Lower lobe of right lung (tissue), 2 donors: ENCODE measurements around the gene ABCA5. TPM values are rescaled to one million over a fixed set of nuclear protein-coding genes. Genes with fewer than 3 reads are reported as not detected.
"Not testable (repeated sequence)": the region's sequence is repeated elsewhere in the genome, so short reads cannot be mapped to it uniquely, and the experiment has no call there.

Experiments
- ATAC-seq, 2 donors: fragments of 200-7000 bp; cut with Tn5 transposase; one replicate each; pipeline ENCODE4 v1.9.1; 2020 to 2022; ENCODE audit warnings: mild to moderate bottlenecking in 2 of 2, moderate library complexity in 2 of 2
- DNase-seq: peaks from one replicate; pipeline ENCODE4 v3.0.0-alpha.2; 2020
- H3K27ac ChIP-seq: fragments of 200-600 bp; one replicate; pipeline ENCODE4 v1.8.0; 2022
- H3K27me3 ChIP-seq: fragments of 200-600 bp; one replicate; pipeline ENCODE4 v1.8.0; 2022; ENCODE audit warnings: low read depth
- H3K36me3 ChIP-seq: fragments of 200-600 bp; one replicate; pipeline ENCODE4 v1.8.0; 2022; ENCODE audit warnings: mild to moderate bottlenecking
- H3K4me1 ChIP-seq: fragments of 200-600 bp; one replicate; pipeline ENCODE4 v1.8.0; 2022
- H3K4me3 ChIP-seq: fragments of 200-600 bp; one replicate; pipeline ENCODE4 v1.8.0; 2022; ENCODE audit warnings: mild to moderate bottlenecking
- H3K9me3 ChIP-seq: fragments of 200-600 bp; one replicate; pipeline ENCODE4 v1.8.0; 2022
- CTCF ChIP-seq: fragments of 200-600 bp; IDR thresholded peaks from one replicate; pipeline ENCODE4 v1.8.0; 2022; ENCODE audit warnings: antibody characterized with exemption, mild to moderate bottlenecking
- intact Hi-C: fragments of 100-400 bp; cut with DNase I; formaldehyde crosslinking; loops from one replicate; pipeline ENCODE4 v1.11.0; 2022
- total RNA-seq: library from RNA; stranded (reverse); fragmentation: NEBNext Ultra II Directional; extraction: Animal tissue kit (Norgen Biotek cat#: 25700); gene quantifications from one replicate; pipeline ENCODE4 v1.2.1, GENCODE V29; 2021
- donor health status: DM: no; HTN: yes; CAD: no; lungs with severe emphysema.

Gene ABCA5
- total RNA-seq, 1 donor from 2014 or later = 20.5 TPM

GRCh38 chr17:69207151-69207550, 119.8 kb downstream of the ABCA5 start:
- Histone ChIP-seq H3K9me3 (no peaks in the 10 kb centered on the region), H3K4me1 (no peaks in the 10 kb centered on the region)
- no peak for ATAC-seq

GRCh38 chr17:69198238-69198637, 128.7 kb downstream of the ABCA5 start:
- no peak for DNase-seq
- Histone ChIP-seq H3K9me3 (no peaks in the 10 kb centered on the region), H3K4me1 (no peaks in the 10 kb centered on the region), H3K27me3 (no peaks in the 10 kb centered on the region), H3K36me3 (no peaks in the 10 kb centered on the region), H3K27ac (no peak overlapping the region), H3K4me3 (no peak overlapping the region)
- no peak for ATAC-seq
- no peak for TF ChIP-seq CTCF
- intact Hi-C loops = no loop called here

More at GRCh38 chr17:69207151-69207550, 119.8 kb downstream of the ABCA5 start:
- no peak overlapping the region for H3K27ac ChIP-seq
- H3K36me3 ChIP-seq = no peaks in the 10 kb centered on the region
- H3K27me3 ChIP-seq = no peaks in the 10 kb centered on the region
- no peak overlapping the region for H3K4me3 ChIP-seq
- no peak for TF ChIP-seq CTCF
- no peak for DNase-seq
- intact Hi-C loops = no loop called here

- H3K36me3 ChIP-seq, ATAC-seq: not testable (repeated sequence)
These were observed 130.8 kb downstream of the ABCA5 start for GRCh38 chr17:69196105-69196653.

More at GRCh38 chr17:69196105-69196653, 130.8 kb downstream of the ABCA5 start:
- H3K4me1 ChIP-seq, DNase-seq, H3K4me3 ChIP-seq, intact Hi-C loops, H3K27ac ChIP-seq, H3K27me3 ChIP-seq, H3K9me3 ChIP-seq: not testable (repeated sequence)

Other genes with a start within 250 kb of the ABCA5 start
- 32.0 TPM for gene ABCA6, start 185.2 kb downstream of the ABCA5 start, total RNA-seq
- gene ABCA10, start 98.3 kb downstream of the ABCA5 start, total RNA-seq = 9.8 TPM
- gene MAP2K6, start 87.6 kb upstream of the ABCA5 start, total RNA-seq = 6.3 TPM